ENCODE results near the gene PASK.

PASK gene

GRCh38 chr2:241142593-241142992 lies 6.7 kb downstream of the PASK start:
- DNase-seq, result no peak

GRCh38 chr2:241142063-241142462 lies 7.2 kb downstream of the PASK start:
- DNase-seq, result no peak

GRCh38 chr2:241141214-241141770 lies 8.0 kb downstream of the PASK start:
- no peak for DNase-seq

- no peak for DNase-seq
Observed at GRCh38 chr2:241140445-241140840, 8.8 kb downstream of the PASK start.

- no peak for DNase-seq
Observed at GRCh38 chr2:241139531-241140444, 9.5 kb downstream of the PASK start.

GRCh38 chr2:241138471-241138870 lies 10.8 kb downstream of the PASK start:
- DNase-seq, result no peak

GRCh38 chr2:241137276-241138190 lies 11.7 kb downstream of the PASK start:
- DNase-seq, result no peak

- DNase-seq, result no peak
Observed at GRCh38 chr2:241136661-241137260, 12.5 kb downstream of the PASK start.

- DNase-seq, result no peak
Observed at GRCh38 chr2:241136191-241136590, 13.1 kb downstream of the PASK start.

GRCh38 chr2:241135737-241136136 lies 13.5 kb downstream of the PASK start:
- no peak for DNase-seq

- DNase-seq, result no peak
Observed at GRCh38 chr2:241134711-241135110, 14.6 kb downstream of the PASK start.

GRCh38 chr2:241133436-241133820 lies 15.8 kb downstream of the PASK start:
- no peak for DNase-seq

GRCh38 chr2:241132538-241133435 lies 16.5 kb downstream of the PASK start:
- DNase-seq, result no peak

- no peak for DNase-seq
Observed at GRCh38 chr2:241131531-241131930, 17.7 kb downstream of the PASK start.

- no peak for DNase-seq
Observed at GRCh38 chr2:241130316-241130715, 19.0 kb downstream of the PASK start.

GRCh38 chr2:241129086-241129871 lies 20.0 kb downstream of the PASK start:
- no peak for DNase-seq

GRCh38 chr2:241128266-241128665 lies 21.0 kb downstream of the PASK start:
- DNase-seq, result no peak

GRCh38 chr2:241126771-241127202 lies 22.5 kb downstream of the PASK start:
- DNase-seq, result no peak

- DNase-seq, result no peak
Observed at GRCh38 chr2:241126201-241126611, 23.1 kb downstream of the PASK start.

- DNase-seq, result no peak
Observed at GRCh38 chr2:241125626-241126025, 23.6 kb downstream of the PASK start.

Data from NK-92 treated with Interleukin-12 subunit alpha and Interleukin-12 subunit beta, amount 100 ng/mL, for 24 hours (cell line).